ENCODE results near the gene TFDP1.

DNA sequence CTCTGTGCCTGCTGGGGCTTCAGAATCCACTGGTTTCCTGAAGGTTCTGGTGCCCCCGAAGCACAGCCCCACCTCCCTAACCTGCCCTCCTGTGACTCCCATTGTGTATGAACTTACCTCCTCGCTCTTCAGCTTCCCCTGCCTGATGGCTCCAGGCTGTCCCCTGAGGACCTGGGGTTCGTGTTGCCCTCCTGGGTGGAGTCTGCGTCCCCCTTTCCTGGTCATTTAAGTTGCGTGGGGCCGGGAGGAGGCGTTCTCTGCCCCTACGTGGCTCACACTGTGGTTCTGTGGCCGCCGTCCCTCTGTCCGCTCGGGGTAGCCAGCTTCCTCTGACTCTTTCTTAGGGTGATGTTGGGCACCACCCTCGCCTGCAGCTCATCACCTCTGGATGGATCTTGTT is 13.9 kb downstream of the TFDP1 start:
- TF ChIP-seq, protein P1, sequence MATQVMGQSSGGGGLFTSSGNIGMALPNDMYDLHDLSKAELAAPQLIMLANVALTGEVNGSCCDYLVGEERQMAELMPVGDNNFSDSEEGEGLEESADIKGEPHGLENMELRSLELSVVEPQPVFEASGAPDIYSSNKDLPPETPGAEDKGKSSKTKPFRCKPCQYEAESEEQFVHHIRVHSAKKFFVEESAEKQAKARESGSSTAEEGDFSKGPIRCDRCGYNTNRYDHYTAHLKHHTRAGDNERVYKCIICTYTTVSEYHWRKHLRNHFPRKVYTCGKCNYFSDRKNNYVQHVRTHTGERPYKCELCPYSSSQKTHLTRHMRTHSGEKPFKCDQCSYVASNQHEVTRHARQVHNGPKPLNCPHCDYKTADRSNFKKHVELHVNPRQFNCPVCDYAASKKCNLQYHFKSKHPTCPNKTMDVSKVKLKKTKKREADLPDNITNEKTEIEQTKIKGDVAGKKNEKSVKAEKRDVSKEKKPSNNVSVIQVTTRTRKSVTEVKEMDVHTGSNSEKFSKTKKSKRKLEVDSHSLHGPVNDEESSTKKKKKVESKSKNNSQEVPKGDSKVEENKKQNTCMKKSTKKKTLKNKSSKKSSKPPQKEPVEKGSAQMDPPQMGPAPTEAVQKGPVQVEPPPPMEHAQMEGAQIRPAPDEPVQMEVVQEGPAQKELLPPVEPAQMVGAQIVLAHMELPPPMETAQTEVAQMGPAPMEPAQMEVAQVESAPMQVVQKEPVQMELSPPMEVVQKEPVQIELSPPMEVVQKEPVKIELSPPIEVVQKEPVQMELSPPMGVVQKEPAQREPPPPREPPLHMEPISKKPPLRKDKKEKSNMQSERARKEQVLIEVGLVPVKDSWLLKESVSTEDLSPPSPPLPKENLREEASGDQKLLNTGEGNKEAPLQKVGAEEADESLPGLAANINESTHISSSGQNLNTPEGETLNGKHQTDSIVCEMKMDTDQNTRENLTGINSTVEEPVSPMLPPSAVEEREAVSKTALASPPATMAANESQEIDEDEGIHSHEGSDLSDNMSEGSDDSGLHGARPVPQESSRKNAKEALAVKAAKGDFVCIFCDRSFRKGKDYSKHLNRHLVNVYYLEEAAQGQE (IDR thresholded peaks at IDR 0.05; ENCODE audit: insufficient read depth in 1 of 2, low read depth in 2 of 2, low read length in 2 of 2) = no peak
- TF ChIP-seq POLR2AphosphoS5 (IDR thresholded peaks at IDR 0.05; ENCODE audit: low read depth, low read length) = no peak

Measured in PFSK-1 (cell line).